ENCODE data around the gene UPP1. TPM values are rescaled to one million over a fixed set of nuclear protein-coding genes. Genes with fewer than 3 reads are reported as not detected.

UPP1 gene
- total and polyA plus RNA-seq, 2 of the 13 experiments (the other 11 are each of a cell fraction or from before 2014, with no cell fraction given) = 5.7 to 9.8 TPM

DNA sequence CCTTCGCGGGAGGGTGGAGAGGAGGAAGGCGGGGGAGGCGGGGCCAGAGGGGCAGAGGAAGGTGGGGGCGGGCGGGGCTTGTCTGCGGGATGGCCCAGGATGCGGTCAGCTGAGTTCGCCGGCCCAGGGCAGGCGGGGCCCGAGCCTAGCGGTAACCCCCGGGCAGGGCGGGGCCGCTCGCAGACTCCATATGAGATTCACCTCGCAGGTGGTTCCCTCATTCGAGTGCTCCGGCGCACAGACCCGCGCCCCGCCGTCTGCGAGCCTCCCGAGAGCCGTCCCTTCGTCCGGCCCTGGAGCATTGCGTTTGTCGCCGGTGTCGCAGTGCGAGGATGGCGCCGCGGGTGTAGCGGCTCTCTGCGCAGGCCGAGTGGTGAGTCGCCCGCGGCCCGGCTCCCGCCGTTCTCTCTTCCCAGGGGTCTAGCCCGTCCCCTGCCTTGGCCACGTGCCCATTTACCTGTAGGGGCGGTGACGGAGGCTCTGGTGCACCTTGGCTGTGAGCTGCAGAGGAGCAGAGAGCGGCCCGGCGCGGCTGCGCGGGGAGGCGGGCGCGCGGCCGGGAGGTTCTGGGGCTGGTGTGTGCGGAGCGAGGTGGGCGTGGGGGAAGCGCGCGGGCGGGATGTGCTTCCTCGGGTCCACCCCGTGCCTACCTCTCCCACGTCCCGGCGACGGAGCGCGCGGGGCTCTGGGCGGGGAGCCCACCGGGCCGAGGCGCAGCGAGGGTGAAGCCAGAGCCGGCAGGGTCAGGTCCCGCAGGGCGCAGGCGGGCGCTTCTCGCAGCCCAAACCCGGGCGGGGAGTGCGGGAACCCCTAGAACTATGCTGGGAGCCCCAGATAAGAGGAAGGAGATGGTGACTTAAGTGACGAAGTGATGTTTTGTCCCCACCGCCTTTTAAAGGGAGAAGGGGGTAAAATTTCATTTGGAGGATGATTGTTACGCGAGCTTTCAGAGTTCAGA, at the start of gene UPP1 (continued):
- TF ChIP-seq ZNF329 (CRISPR knock-in tag; IDR thresholded peaks at IDR 0.05; ENCODE audit: low read depth) (peak; percentile 73), ZC3H13 (CRISPR knock-in tag; IDR thresholded peaks at IDR 0.05) (peak; percentile 69; the same call in 1 of the 2 replicates), FOXC1 (CRISPR knock-in tag; IDR thresholded peaks at IDR 0.05; ENCODE audit: borderline replicate concordance) (0 out of 2 replicates have a peak, but pooled peaks have one; percentile 45), ZNF383 (CRISPR knock-in tag; IDR thresholded peaks at IDR 0.05; ENCODE audit: borderline replicate concordance) (no peak), KDM5A (IDR thresholded peaks at IDR 0.05; ENCODE audit: borderline replicate concordance, low read length) (0 out of 2 replicates have a peak, but pooled peaks have one; percentile 39), BRD4 (CRISPR knock-in tag; IDR thresholded peaks at IDR 0.05) (peak; percentile 76), SMARCC2 (IDR thresholded peaks at IDR 0.05) (no peak), SOX13 (IDR thresholded peaks at IDR 0.05) (no peak), SOX13 (CRISPR knock-in tag; conservative IDR thresholded peaks at IDR 0.05 in 1 of 2, IDR thresholded peaks at IDR 0.05 in 1 of 2) (0 out of 4 replicates have a peak, but pooled peaks of 1 of the 2 experiments have one; percentile 1), ZNF605 (CRISPR knock-in tag; IDR thresholded peaks at IDR 0.05) (no peak), TSC22D2 (CRISPR knock-in tag; IDR thresholded peaks at IDR 0.05; ENCODE audit: borderline replicate concordance) (0 out of 2 replicates have a peak, but pooled peaks have one; percentile 69)
- TF ChIP-seq, protein P1, sequence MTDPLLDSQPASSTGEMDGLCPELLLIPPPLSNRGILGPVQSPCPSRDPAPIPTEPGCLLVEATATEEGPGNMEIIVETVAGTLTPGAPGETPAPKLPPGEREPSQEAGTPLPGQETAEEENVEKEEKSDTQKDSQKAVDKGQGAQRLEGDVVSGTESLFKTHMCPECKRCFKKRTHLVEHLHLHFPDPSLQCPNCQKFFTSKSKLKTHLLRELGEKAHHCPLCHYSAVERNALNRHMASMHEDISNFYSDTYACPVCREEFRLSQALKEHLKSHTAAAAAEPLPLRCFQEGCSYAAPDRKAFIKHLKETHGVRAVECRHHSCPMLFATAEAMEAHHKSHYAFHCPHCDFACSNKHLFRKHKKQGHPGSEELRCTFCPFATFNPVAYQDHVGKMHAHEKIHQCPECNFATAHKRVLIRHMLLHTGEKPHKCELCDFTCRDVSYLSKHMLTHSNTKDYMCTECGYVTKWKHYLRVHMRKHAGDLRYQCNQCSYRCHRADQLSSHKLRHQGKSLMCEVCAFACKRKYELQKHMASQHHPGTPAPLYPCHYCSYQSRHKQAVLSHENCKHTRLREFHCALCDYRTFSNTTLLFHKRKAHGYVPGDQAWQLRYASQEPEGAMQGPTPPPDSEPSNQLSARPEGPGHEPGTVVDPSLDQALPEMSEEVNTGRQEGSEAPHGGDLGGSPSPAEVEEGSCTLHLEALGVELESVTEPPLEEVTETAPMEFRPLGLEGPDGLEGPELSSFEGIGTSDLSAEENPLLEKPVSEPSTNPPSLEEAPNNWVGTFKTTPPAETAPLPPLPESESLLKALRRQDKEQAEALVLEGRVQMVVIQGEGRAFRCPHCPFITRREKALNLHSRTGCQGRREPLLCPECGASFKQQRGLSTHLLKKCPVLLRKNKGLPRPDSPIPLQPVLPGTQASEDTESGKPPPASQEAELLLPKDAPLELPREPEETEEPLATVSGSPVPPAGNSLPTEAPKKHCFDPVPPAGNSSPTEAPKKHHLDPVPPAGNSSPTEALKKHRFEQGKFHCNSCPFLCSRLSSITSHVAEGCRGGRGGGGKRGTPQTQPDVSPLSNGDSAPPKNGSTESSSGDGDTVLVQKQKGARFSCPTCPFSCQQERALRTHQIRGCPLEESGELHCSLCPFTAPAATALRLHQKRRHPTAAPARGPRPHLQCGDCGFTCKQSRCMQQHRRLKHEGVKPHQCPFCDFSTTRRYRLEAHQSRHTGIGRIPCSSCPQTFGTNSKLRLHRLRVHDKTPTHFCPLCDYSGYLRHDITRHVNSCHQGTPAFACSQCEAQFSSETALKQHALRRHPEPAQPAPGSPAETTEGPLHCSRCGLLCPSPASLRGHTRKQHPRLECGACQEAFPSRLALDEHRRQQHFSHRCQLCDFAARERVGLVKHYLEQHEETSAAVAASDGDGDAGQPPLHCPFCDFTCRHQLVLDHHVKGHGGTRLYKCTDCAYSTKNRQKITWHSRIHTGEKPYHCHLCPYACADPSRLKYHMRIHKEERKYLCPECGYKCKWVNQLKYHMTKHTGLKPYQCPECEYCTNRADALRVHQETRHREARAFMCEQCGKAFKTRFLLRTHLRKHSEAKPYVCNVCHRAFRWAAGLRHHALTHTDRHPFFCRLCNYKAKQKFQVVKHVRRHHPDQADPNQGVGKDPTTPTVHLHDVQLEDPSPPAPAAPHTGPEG (CRISPR knock-in tag; IDR thresholded peaks at IDR 0.05) = peak; percentile 63; the same call in 1 of the 2 replicates
- TF ChIP-seq, protein P2, sequence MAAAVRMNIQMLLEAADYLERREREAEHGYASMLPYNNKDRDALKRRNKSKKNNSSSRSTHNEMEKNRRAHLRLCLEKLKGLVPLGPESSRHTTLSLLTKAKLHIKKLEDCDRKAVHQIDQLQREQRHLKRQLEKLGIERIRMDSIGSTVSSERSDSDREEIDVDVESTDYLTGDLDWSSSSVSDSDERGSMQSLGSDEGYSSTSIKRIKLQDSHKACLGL (CRISPR knock-in tag; IDR thresholded peaks at IDR 0.05) = no peak; the same call in 1 of the 2 replicates
- TF ChIP-seq, protein P3, sequence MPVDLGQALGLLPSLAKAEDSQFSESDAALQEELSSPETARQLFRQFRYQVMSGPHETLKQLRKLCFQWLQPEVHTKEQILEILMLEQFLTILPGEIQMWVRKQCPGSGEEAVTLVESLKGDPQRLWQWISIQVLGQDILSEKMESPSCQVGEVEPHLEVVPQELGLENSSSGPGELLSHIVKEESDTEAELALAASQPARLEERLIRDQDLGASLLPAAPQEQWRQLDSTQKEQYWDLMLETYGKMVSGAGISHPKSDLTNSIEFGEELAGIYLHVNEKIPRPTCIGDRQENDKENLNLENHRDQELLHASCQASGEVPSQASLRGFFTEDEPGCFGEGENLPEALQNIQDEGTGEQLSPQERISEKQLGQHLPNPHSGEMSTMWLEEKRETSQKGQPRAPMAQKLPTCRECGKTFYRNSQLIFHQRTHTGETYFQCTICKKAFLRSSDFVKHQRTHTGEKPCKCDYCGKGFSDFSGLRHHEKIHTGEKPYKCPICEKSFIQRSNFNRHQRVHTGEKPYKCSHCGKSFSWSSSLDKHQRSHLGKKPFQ (CRISPR knock-in tag; IDR thresholded peaks at IDR 0.05; ENCODE audit: insufficient replicate concordance) = peak; percentile 72
- TF ChIP-seq, protein P4, sequence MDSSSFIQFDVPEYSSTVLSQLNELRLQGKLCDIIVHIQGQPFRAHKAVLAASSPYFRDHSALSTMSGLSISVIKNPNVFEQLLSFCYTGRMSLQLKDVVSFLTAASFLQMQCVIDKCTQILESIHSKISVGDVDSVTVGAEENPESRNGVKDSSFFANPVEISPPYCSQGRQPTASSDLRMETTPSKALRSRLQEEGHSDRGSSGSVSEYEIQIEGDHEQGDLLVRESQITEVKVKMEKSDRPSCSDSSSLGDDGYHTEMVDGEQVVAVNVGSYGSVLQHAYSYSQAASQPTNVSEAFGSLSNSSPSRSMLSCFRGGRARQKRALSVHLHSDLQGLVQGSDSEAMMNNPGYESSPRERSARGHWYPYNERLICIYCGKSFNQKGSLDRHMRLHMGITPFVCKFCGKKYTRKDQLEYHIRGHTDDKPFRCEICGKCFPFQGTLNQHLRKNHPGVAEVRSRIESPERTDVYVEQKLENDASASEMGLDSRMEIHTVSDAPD (CRISPR knock-in tag; IDR thresholded peaks at IDR 0.05) = no peak; the same call in 1 of the 2 replicates
- TF ChIP-seq, protein P5, sequence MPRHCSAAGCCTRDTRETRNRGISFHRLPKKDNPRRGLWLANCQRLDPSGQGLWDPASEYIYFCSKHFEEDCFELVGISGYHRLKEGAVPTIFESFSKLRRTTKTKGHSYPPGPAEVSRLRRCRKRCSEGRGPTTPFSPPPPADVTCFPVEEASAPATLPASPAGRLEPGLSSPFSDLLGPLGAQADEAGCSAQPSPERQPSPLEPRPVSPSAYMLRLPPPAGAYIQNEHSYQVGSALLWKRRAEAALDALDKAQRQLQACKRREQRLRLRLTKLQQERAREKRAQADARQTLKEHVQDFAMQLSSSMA (CRISPR knock-in tag; IDR thresholded peaks at IDR 0.05) = peak; percentile 73; the same call in 1 of the 2 replicates

Measured in HepG2 (cell line).